Cerebellar cortex (tissue), 1 donor: Measurements from ENCODE around the gene TRMU.

Source experiments
- DNase-seq: peaks from one replicate; pipeline ENCODE4 v3.0.0-alpha.2; 2015; ENCODE audit warnings: low spot score

The TRMU gene

GRCh38 chr22:46369716-46370583 lies 34.4 kb downstream of the TRMU start:
- DNase-seq: no peak

- DNase-seq: no peak
Measured at GRCh38 chr22:46370584-46371291, 35.2 kb downstream of the TRMU start.

GRCh38 chr22:46371623-46372226 lies 36.2 kb downstream of the TRMU start:
- no peak for DNase-seq

- no peak for DNase-seq
Measured at GRCh38 chr22:46372686-46373085, 37.2 kb downstream of the TRMU start.

- DNase-seq: no peak
Measured at GRCh38 chr22:46373159-46373558, 37.6 kb downstream of the TRMU start.

GRCh38 chr22:46373921-46374662 lies 38.6 kb downstream of the TRMU start:
- DNase-seq: no peak

GRCh38 chr22:46374663-46375474 lies 39.4 kb downstream of the TRMU start:
- no peak for DNase-seq

- no peak for DNase-seq
Measured at GRCh38 chr22:46376111-46376510, 40.6 kb downstream of the TRMU start.

- no peak for DNase-seq
Measured at GRCh38 chr22:46376908-46377524, 41.5 kb downstream of the TRMU start.

- no peak for DNase-seq
Measured at GRCh38 chr22:46377525-46378425, 42.3 kb downstream of the TRMU start.

- no peak for DNase-seq
Measured at GRCh38 chr22:46378426-46379065, 43.0 kb downstream of the TRMU start.

- no peak for DNase-seq
Measured at GRCh38 chr22:46379066-46379930, 43.8 kb downstream of the TRMU start.

- DNase-seq: no peak
Measured at GRCh38 chr22:46380069-46380468, 44.6 kb downstream of the TRMU start.

GRCh38 chr22:46380581-46380980 lies 45.1 kb downstream of the TRMU start:
- no peak for DNase-seq

GRCh38 chr22:46381142-46381541 lies 45.6 kb downstream of the TRMU start:
- no peak for DNase-seq

GRCh38 chr22:46381731-46382130 lies 46.2 kb downstream of the TRMU start:
- DNase-seq: no peak

GRCh38 chr22:46382524-46382923 lies 47.0 kb downstream of the TRMU start:
- no peak for DNase-seq

GRCh38 chr22:46386312-46386711 lies 50.8 kb downstream of the TRMU start:
- no peak for DNase-seq
